ENCODE measurements around the gene MAN2A2. TPM values are rescaled to one million over a fixed set of nuclear protein-coding genes. Genes with fewer than 3 reads are reported as not detected.

Gene MAN2A2
- total RNA-seq, 1 donor from 2014 or later = 90.4 TPM

- peak; percentile 91 to 97 (median 93) for TF ChIP-seq CTCF (IDR thresholded peaks at IDR 0.05)
- H3K4me1 ChIP-seq = peaks cover 13 to 44% of the 10 kb centered on the region in 2 donors
- H3K27ac ChIP-seq = peak overlapping the region; percentile 71 to 91
- peak overlapping the region; percentile 50 to 73 for H3K4me3 ChIP-seq
- DNase-seq (ENCODE audit: low spot score in 2 of 2) = peak in 1 of 2 donors; percentile 88
- peaks cover 22% of the 10 kb centered on the region in 2 donors for H3K36me3 ChIP-seq
- intact Hi-C loops (cut with DNase I) = loop anchor here (1.0 to 5.0 kb wide), 4 partner anchors 22 to 316 kb away; partner anchors contain the start of genes PRC1 and UNC45A
- H3K27me3 ChIP-seq = no peaks in the 10 kb centered on the region
- no peaks in the 10 kb centered on the region for H3K9me3 ChIP-seq
Measured at GRCh38 chr15:90956274-90957030, 53.4 kb downstream of the MAN2A2 start.

- Histone ChIP-seq H3K36me3 (peaks cover 15 to 16% of the 10 kb centered on the region in 2 donors), H3K27ac (peak overlapping the region; percentile 71 to 91), H3K4me1 (peaks cover 13 to 44% of the 10 kb centered on the region in 2 donors), H3K4me3 (peak overlapping the region; percentile 50 to 73), H3K27me3 (no peaks in the 10 kb centered on the region), H3K9me3 (no peaks in the 10 kb centered on the region)
- intact Hi-C loops (cut with DNase I) = loop anchor here (1.0 to 5.0 kb wide), 3 partner anchors 22 to 315 kb away; partner anchors contain the start of gene UNC45A
- no peak for TF ChIP-seq CTCF (IDR thresholded peaks at IDR 0.05)
- no peak for DNase-seq (ENCODE audit: low spot score in 2 of 2)
Measured at GRCh38 chr15:90957031-90957790, 54.1 kb downstream of the MAN2A2 start.

- intact Hi-C loops (cut with DNase I) = loop anchor here (1.0 to 5.0 kb wide), 3 partner anchors 23 to 315 kb away; partner anchors contain the start of gene UNC45A
- no peak for DNase-seq (ENCODE audit: low spot score in 2 of 2)
- Histone ChIP-seq H3K4me3 (peak overlapping the region; percentile 50 to 73), H3K4me1 (peaks cover 13 to 44% of the 10 kb centered on the region in 2 donors), H3K36me3 (peaks cover 12% of the 10 kb centered on the region in 2 donors), H3K27ac (peak overlapping the region; percentile 71 to 91), H3K9me3 (no peaks in the 10 kb centered on the region), H3K27me3 (no peaks in the 10 kb centered on the region)
- no peak for TF ChIP-seq CTCF (IDR thresholded peaks at IDR 0.05)
Measured at GRCh38 chr15:90957791-90958190, 54.7 kb downstream of the MAN2A2 start.

- Histone ChIP-seq H3K9me3 (no peaks in the 10 kb centered on the region), H3K27ac (peak overlapping the region; percentile 83 to 91), H3K4me1 (peaks cover 13 to 44% of the 10 kb centered on the region in 2 donors), H3K27me3 (no peaks in the 10 kb centered on the region), H3K4me3 (no peak overlapping the region), H3K36me3 (peaks cover 0 to 4% of the 10 kb centered on the region in 2 donors)
- intact Hi-C loops (cut with DNase I) = loop anchor here (5.0 kb wide), 1 partner anchor 313 kb away; no protein-coding TSS in a partner anchor
- DNase-seq (ENCODE audit: low spot score in 2 of 2) = no peak
- no peak for TF ChIP-seq CTCF (IDR thresholded peaks at IDR 0.05)
Measured at GRCh38 chr15:90959028-90959595, 56.0 kb downstream of the MAN2A2 start.

GRCh38 chr15:90959894-90960293 is 56.8 kb downstream of the MAN2A2 start:
- TF ChIP-seq CTCF (IDR thresholded peaks at IDR 0.05) = no peak
- no peaks in the 10 kb centered on the region for H3K27me3 ChIP-seq
- DNase-seq (ENCODE audit: low spot score in 2 of 2) = peak; percentile 61 to 92
- H3K4me3 ChIP-seq = peak overlapping the region in 1 of 2 donors; percentile 51
- peaks cover 0 to 7% of the 10 kb centered on the region in 2 donors for H3K36me3 ChIP-seq
- H3K27ac ChIP-seq = peak overlapping the region; percentile 83 to 91
- no peaks in the 10 kb centered on the region for H3K9me3 ChIP-seq
- intact Hi-C loops (cut with DNase I) = loop anchor here (5.0 kb wide), 1 partner anchor 312 kb away; no protein-coding TSS in a partner anchor
- H3K4me1 ChIP-seq = peaks cover 13 to 44% of the 10 kb centered on the region in 2 donors
